KOPT-K1 (cell line): Measurements from ENCODE around the gene DCDC2.
"Not testable (repeated sequence)": the region's sequence is repeated elsewhere in the genome, so short reads cannot be mapped to it uniquely, and the experiment has no call there.

Source experiments
- H3K27ac ChIP-seq: fragments of 200-600 bp; sonication (generic); 2 replicates; pipeline ENCODE4 v1.5.1; 2016; ENCODE audit warnings: antibody characterized with exemption, mild to moderate bottlenecking, low read depth, low read length; ENCODE audit not compliant: poor library complexity, severe bottlenecking
- H3K36me3 ChIP-seq: fragments of 200-600 bp; sonication (generic); 2 replicates; pipeline ENCODE4 v1.5.1; 2017; ENCODE audit warnings: antibody characterized with exemption, mild to moderate bottlenecking, low read length, moderate library complexity; ENCODE audit not compliant: insufficient read depth
- H3K9me3 ChIP-seq: fragments of 200-600 bp; sonication (generic); 2 replicates; pipeline ENCODE4 v1.5.1; 2017; ENCODE audit warnings: antibody characterized with exemption, low read length, mild to moderate bottlenecking; ENCODE audit not compliant: insufficient read depth, poor library complexity, severe bottlenecking

The DCDC2 gene

GRCh38 chr6:24148684-24149083, 209.2 kb downstream of the DCDC2 start:
- Histone ChIP-seq H3K27ac (no peak overlapping the region), H3K36me3 (no peaks in the 10 kb centered on the region)

GRCh38 chr6:24148154-24148570, 209.7 kb downstream of the DCDC2 start:
- H3K9me3 ChIP-seq = no peaks in the 10 kb centered on the region
- H3K36me3 ChIP-seq = no peaks in the 10 kb centered on the region
- H3K27ac ChIP-seq = no peak overlapping the region

More at GRCh38 chr6:24148684-24149083, 209.2 kb downstream of the DCDC2 start:
- H3K9me3 ChIP-seq = no peaks in the 10 kb centered on the region

GRCh38 chr6:24147511-24148153, 210.2 kb downstream of the DCDC2 start:
- no peak overlapping the region for H3K27ac ChIP-seq
- H3K36me3 ChIP-seq = no peaks in the 10 kb centered on the region
- no peaks in the 10 kb centered on the region for H3K9me3 ChIP-seq

- Histone ChIP-seq H3K36me3 (no peaks in the 10 kb centered on the region), H3K9me3 (no peaks in the 10 kb centered on the region), H3K27ac (no peak overlapping the region)
Observed at GRCh38 chr6:24146871-24147270, 211.0 kb downstream of the DCDC2 start.

- no peaks in the 10 kb centered on the region for H3K9me3 ChIP-seq
- no peak overlapping the region for H3K27ac ChIP-seq
- H3K36me3 ChIP-seq = no peaks in the 10 kb centered on the region
Observed at GRCh38 chr6:24145690-24146131, 212.1 kb downstream of the DCDC2 start.

GRCh38 chr6:24142733-24143132, 215.1 kb downstream of the DCDC2 start:
- H3K9me3 ChIP-seq, H3K27ac ChIP-seq, H3K36me3 ChIP-seq: not testable (repeated sequence)

GRCh38 chr6:24140591-24140990, 217.3 kb downstream of the DCDC2 start:
- Histone ChIP-seq H3K9me3 (no peaks in the 10 kb centered on the region), H3K27ac (no peak overlapping the region), H3K36me3 (no peaks in the 10 kb centered on the region)

GRCh38 chr6:24139639-24140038, 218.2 kb downstream of the DCDC2 start:
- Histone ChIP-seq H3K27ac (no peak overlapping the region), H3K36me3 (no peaks in the 10 kb centered on the region), H3K9me3 (no peaks in the 10 kb centered on the region)

- Histone ChIP-seq H3K36me3 (no peaks in the 10 kb centered on the region), H3K27ac (no peak overlapping the region), H3K9me3 (no peaks in the 10 kb centered on the region)
Observed at GRCh38 chr6:24139080-24139479, 218.8 kb downstream of the DCDC2 start.

- H3K27ac ChIP-seq = no peak overlapping the region
- no peaks in the 10 kb centered on the region for H3K36me3 ChIP-seq
- no peaks in the 10 kb centered on the region for H3K9me3 ChIP-seq
Observed at GRCh38 chr6:24131751-24132150, 226.1 kb downstream of the DCDC2 start.

GRCh38 chr6:24127316-24127715, 230.5 kb downstream of the DCDC2 start:
- Histone ChIP-seq H3K36me3 (no peaks in the 10 kb centered on the region), H3K27ac (no peak overlapping the region), H3K9me3 (no peaks in the 10 kb centered on the region)

- no peaks in the 10 kb centered on the region for H3K9me3 ChIP-seq
- H3K27ac ChIP-seq = no peak overlapping the region
- no peaks in the 10 kb centered on the region for H3K36me3 ChIP-seq
Observed at GRCh38 chr6:24126586-24127192, 231.2 kb downstream of the DCDC2 start.

GRCh38 chr6:24125980-24126379, 231.9 kb downstream of the DCDC2 start, which contains the start of gene NRSN1:
Gene NRSN1, plus strand, starts transcription at chr6:24126215. Its CDS starts 8,113 bp downstream, at chr6:24134328.
- H3K27ac ChIP-seq = no peak within 1 kb of the TSS
- H3K9me3 ChIP-seq = no peaks in the 10 kb centered on the region
- H3K36me3 ChIP-seq = no peaks in the 10 kb centered on the region

GRCh38 chr6:24122139-24122538, 235.7 kb downstream of the DCDC2 start:
- Histone ChIP-seq H3K36me3 (no peaks in the 10 kb centered on the region), H3K27ac (no peak overlapping the region), H3K9me3 (no peaks in the 10 kb centered on the region)
